ENCODE results near the gene KIAA1328.

Gene KIAA1328

DNA sequence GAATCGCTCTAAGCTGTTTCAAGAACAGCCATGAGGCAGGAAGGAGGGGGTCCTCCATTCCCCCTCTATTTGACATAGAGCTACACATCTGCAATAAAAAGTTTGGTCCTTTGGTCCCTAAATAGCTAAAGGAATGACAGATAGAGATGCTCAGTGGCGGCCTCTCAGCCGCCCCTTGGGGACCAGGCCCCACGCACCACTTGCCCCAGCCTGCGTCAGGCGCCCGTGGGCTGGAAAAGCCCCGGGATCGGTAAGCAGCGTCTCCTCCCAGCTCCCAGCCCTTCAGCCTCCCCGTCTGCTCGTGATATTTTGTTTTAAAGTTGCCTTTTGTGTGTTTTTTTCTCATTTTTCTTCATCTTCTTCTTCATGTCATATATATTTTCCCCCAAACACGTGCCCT, 415.7 kb downstream of the KIAA1328 start:
- H3K4me3 ChIP-seq (ENCODE audit: low read depth, low read length), result no peak overlapping the region

DNA sequence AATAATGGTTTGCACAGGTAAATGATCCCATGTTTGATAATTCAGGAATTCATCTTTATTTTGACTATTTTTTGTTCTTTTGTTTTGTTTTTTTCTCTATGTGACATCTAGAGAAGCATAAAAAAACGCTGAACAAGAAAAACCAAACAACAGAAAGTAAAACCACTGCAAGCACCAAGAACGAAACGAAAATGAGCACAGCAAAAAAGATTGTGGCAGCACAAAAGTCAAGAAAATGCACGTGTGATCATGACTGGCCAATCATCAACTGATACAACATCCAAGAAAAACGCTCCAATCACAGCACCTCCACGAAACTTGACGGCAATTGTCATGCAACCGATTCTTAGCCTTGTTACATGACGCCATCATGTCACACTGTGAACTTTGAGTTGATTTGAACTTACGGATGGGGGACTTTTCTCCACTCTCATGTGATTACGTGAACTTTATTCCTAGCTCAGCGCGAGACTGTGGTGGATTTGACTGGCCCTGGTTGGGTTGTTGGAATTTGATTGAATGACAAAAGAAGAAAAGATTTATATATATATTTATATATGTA, 417.9 kb downstream of the KIAA1328 start:
- no peak overlapping the region for H3K4me3 ChIP-seq (ENCODE audit: low read depth, low read length)
- TF ChIP-seq, protein P1, sequence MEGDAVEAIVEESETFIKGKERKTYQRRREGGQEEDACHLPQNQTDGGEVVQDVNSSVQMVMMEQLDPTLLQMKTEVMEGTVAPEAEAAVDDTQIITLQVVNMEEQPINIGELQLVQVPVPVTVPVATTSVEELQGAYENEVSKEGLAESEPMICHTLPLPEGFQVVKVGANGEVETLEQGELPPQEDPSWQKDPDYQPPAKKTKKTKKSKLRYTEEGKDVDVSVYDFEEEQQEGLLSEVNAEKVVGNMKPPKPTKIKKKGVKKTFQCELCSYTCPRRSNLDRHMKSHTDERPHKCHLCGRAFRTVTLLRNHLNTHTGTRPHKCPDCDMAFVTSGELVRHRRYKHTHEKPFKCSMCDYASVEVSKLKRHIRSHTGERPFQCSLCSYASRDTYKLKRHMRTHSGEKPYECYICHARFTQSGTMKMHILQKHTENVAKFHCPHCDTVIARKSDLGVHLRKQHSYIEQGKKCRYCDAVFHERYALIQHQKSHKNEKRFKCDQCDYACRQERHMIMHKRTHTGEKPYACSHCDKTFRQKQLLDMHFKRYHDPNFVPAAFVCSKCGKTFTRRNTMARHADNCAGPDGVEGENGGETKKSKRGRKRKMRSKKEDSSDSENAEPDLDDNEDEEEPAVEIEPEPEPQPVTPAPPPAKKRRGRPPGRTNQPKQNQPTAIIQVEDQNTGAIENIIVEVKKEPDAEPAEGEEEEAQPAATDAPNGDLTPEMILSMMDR (IDR thresholded peaks at IDR 0.05; ENCODE audit: borderline replicate concordance, insufficient read depth, low read depth, low read length), result no peak

More for the DNA sequence above, 415.7 kb downstream of the KIAA1328 start:
- TF ChIP-seq, protein P1 (IDR thresholded peaks at IDR 0.05; ENCODE audit: borderline replicate concordance, insufficient read depth, low read depth, low read length), result no peak

DNA sequence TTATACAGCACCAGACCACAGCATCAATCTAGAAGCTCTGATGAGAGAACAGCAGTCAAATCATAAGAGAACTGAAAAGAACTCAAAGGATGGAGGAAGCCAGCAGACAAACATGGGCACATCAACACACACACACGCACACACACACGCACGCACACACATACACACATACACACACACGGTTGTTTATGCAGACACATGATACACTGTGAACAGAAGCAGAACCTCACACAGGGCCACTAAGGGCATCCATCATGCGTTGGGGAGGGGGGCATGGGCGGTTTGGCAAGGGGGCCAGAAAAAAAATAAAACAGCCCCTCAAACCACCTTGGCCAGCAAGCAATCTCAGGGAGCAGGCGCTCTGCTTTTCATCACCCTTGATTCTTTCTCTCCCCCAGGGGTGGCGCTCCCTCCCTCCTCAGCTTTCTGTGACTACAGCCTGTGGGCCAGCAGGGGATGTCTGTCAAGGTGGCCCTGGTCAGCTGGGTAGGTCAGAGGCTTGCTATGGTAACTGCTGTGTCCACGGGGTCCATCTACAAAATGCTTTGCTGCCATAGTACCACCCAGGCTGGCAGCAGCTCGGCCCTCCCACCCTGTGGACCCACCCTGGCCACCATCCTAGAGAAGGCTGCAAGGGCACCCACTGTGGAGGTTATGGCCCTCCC, 418.7 kb downstream of the KIAA1328 start:
- TF ChIP-seq, protein P1 (IDR thresholded peaks at IDR 0.05; ENCODE audit: borderline replicate concordance, insufficient read depth, low read depth, low read length), result no peak
- no peak overlapping the region for H3K4me3 ChIP-seq (ENCODE audit: low read depth, low read length)

DNA sequence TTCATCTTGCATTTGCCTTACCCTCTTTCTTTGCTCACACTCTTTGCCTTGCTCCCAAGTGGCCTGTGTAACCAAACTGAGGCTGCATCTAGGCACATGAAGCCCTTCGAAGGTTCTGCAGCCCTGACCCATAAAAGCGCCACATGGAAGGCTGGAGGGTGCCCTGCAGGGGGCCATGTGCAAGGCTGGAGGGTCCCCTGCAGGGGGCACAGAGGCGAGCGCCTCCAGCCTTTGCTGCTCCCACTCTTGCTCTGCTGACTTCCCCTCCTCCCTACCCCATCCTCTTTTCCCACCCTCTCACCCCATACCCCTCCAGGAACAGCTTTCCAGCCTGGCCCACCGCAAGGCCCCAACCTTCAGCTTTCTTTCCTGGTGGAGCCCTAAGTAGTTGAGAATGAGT, 419.4 kb downstream of the KIAA1328 start:
- H3K4me3 ChIP-seq (ENCODE audit: low read depth, low read length), result no peak overlapping the region
- TF ChIP-seq, protein P1 (IDR thresholded peaks at IDR 0.05; ENCODE audit: borderline replicate concordance, insufficient read depth, low read depth, low read length), result no peak

DNA sequence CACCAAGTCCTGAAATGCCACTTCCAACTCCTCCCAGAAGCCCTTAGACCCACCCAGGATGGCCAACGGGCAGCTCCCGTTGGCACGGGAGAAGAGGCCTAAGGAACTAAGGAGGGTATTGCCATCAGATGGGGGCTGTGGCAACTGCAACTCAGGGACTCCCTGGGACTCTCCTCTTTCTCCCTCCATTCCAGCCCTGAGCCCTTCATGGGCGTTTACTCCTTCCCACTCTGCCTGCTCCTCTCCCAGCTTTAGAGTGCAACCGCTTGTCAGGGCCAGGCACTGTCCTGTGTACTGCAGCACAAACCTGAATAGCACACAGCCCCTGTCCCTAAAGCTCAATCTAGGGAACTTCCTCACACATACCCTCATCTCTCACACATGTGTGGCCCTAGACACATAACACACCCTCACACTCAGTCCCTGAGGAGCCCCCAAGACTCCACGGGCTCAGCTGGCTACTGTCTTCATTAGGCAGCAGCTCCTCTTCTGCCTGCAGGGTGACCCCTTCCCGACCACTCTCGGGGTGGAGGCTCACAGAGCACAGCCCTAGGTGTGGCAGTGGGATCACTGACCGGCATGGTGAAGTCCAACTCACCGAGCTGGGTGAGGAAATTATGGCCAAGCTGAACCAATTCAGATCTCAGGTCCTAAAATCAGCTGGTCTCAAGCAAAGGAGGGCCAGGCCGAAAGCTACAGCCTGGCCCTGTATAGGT, 420.4 kb downstream of the KIAA1328 start:
- no peak overlapping the region for H3K4me3 ChIP-seq (ENCODE audit: low read depth, low read length)
- TF ChIP-seq, protein P1 (IDR thresholded peaks at IDR 0.05; ENCODE audit: borderline replicate concordance, insufficient read depth, low read depth, low read length), result no peak

DNA sequence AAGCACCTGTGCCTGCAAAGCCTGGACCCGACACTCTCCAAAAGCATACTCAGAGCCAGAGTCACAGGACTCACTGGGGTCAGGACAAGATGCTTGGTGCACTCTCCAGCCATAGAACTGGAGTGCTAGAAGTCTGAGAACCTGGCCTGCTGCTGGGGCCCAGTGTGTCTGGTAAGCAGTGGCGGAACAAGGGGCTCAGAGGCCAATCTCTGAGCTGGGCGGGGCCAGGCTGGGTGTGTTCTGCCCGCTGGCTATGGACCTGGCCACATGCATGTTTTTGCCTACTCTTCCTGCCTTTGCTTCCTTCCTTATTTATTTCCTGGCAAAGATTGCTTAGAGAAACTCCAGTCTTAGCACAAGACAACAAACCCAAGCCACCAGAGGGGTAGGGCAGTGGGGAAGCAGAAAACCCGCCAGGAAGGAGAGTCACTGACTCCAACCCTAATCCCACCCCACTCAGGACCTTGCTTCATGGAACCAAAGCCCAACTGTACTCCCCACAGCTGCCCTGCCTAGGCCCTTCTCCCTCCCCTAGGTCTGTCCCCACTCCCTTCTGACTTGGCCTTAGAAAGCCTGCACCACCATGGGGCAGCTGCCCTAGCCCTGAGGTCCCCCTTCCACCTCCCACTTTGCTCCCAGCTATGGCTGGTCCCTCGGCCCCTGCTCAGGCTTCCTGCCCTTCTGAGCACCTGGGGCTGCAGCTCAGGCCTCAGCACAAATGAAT, 421.1 kb downstream of the KIAA1328 start:
- no peak overlapping the region for H3K4me3 ChIP-seq (ENCODE audit: low read depth, low read length)
- TF ChIP-seq, protein P1 (IDR thresholded peaks at IDR 0.05; ENCODE audit: borderline replicate concordance, insufficient read depth, low read depth, low read length), result no peak

Measured in GM12875 (cell line).